Measurements from ENCODE around the gene PEA15.

PEA15 gene

DNA sequence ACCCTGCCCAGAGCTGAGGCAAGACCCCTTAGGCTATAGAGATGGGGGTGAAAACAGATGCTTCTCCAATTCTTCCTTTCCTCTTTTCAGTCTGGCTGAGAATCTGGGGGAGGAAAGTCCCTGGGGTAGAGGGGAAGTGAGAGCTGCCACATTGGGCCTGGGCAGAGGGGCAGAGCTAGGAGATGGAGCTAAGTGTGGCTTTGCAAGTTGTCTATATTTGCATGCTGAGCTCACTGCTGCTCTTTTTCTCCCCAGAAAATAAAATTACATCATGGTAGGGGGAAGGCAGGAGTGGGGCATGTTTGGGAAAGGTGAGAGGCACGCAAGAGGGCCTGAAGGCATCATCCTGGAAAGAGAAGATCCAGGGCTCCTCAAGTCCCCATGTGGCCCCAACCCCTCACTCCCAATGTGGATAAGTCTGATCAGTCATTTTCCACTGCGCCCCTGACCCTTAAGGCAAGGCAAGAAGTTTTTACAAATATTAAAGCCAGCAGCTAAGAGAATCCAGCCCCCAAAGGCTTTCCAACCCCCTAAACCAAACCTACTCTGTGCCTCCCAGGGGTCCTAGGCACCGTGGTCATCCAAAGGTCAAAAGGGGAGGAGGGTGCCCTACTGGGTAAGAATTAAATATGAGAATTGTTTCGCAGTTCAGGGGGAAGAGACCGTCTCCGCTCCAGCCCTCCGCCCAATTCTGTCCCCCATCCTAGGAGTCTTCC is 500 bp upstream of the PEA15 start:
- TF ChIP-seq, protein P1, sequence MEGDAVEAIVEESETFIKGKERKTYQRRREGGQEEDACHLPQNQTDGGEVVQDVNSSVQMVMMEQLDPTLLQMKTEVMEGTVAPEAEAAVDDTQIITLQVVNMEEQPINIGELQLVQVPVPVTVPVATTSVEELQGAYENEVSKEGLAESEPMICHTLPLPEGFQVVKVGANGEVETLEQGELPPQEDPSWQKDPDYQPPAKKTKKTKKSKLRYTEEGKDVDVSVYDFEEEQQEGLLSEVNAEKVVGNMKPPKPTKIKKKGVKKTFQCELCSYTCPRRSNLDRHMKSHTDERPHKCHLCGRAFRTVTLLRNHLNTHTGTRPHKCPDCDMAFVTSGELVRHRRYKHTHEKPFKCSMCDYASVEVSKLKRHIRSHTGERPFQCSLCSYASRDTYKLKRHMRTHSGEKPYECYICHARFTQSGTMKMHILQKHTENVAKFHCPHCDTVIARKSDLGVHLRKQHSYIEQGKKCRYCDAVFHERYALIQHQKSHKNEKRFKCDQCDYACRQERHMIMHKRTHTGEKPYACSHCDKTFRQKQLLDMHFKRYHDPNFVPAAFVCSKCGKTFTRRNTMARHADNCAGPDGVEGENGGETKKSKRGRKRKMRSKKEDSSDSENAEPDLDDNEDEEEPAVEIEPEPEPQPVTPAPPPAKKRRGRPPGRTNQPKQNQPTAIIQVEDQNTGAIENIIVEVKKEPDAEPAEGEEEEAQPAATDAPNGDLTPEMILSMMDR (conservative IDR thresholded peaks at IDR 0.05): no peak
- H3K27ac ChIP-seq: peak overlapping the region; percentile 86

GRCh38 chr1:160206036-160206389 is 829 bp downstream of the PEA15 start:
- TF ChIP-seq, protein P1 (conservative IDR thresholded peaks at IDR 0.05): no peak
- peak overlapping the region; percentile 86 for H3K27ac ChIP-seq

- TF ChIP-seq, protein P1 (conservative IDR thresholded peaks at IDR 0.05): no peak
- H3K27ac ChIP-seq: peak overlapping the region; percentile 86
These were observed 1.4 kb downstream of the PEA15 start for GRCh38 chr1:160206421-160207117.

GRCh38 chr1:160207118-160207650 is 2.0 kb downstream of the PEA15 start:
- TF ChIP-seq, protein P1 (conservative IDR thresholded peaks at IDR 0.05): no peak
- 0 out of 2 replicates have a peak overlapping the region, but pooled peaks have one; percentile 86 for H3K27ac ChIP-seq

DNA sequence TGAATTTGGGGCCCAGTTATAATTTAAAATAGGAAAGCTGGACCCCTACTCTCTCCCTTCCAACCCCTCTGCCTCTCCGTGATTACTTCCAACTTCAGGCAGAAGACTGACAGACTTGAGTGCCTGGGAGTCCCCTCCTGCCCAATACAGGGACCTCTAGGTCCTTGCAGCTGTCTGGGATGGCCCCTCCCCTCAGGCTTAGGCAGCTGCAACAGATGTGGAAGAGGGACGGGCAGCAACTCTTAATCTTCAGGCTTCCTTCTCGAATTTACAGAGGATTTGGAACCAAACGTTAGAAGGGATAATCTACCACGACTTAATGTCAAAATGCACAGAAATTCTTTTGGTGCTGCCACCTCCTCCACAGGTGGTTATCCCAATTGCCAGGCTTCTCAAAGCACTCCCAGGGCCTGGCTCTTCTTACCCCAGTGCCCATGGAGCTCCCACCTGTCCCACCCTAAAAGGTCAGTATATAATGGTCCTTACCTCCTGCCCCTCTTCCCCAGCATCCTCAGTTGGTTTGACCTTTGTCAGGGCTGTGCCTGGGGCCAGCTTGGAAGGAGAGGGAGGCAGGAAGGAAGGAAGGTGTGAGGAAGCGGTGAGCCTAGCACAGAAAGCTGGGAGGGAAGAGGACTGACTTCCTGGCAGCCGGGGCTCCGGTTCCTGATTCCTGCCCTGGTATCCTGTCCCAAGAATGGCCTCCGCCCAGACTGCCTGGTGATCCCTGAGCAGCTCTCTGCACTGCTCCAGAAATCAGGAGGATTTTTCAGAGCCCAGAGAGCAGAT is 2.8 kb downstream of the PEA15 start:
- TF ChIP-seq, protein P1 (conservative IDR thresholded peaks at IDR 0.05): no peak
- H3K27ac ChIP-seq: no peak overlapping the region

GRCh38 chr1:160208557-160209320 is 3.6 kb downstream of the PEA15 start:
- H3K27ac ChIP-seq: no peak overlapping the region
- TF ChIP-seq, protein P1 (conservative IDR thresholded peaks at IDR 0.05): no peak

Measured in VCaP (cell line).